OCI-LY7 (cell line): Measurements from ENCODE around the gene WNT11.

Source experiments
- EZH2phosphoT487 ChIP-seq: fragments of 200-600 bp; sonication (generic); IDR thresholded peaks from 2 replicates; pipeline ENCODE4 v1.6.1; 2018; ENCODE audit warnings: low read depth, borderline replicate concordance, mild to moderate bottlenecking, mixed run types, antibody characterized with exemption, low read length, moderate library complexity, mixed read lengths
- TF ChIP-seq, protein P1 (sequence below): fragments of 200-600 bp; sonication (generic); conservative IDR thresholded peaks from 2 replicates; pipeline ENCODE4 v1.5.1; 2014; ENCODE audit warnings: mild to moderate bottlenecking, antibody characterized with exemption, low read length, moderate library complexity, mixed read lengths

DNA sequence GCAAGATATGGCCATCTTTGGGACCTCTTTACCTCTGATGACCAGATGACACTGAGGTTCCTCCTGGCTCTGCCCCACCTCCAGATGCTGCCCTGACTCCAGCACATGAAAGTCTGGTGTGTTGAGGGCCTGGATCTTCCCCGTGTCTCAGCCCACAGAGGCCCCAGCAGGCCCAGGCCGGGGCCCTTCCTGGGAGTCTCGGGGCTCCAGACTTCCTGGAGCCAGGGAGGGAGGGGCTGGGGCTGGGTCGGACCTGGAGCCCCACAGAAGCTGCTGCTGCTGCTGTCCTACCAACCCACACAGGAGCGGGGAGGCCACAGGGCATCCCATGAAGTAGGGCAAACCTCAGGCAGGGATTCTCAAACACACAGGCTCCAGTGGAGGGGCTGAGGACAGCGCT is 32.2 kb upstream of the WNT11 start:
- TF ChIP-seq, protein P1, sequence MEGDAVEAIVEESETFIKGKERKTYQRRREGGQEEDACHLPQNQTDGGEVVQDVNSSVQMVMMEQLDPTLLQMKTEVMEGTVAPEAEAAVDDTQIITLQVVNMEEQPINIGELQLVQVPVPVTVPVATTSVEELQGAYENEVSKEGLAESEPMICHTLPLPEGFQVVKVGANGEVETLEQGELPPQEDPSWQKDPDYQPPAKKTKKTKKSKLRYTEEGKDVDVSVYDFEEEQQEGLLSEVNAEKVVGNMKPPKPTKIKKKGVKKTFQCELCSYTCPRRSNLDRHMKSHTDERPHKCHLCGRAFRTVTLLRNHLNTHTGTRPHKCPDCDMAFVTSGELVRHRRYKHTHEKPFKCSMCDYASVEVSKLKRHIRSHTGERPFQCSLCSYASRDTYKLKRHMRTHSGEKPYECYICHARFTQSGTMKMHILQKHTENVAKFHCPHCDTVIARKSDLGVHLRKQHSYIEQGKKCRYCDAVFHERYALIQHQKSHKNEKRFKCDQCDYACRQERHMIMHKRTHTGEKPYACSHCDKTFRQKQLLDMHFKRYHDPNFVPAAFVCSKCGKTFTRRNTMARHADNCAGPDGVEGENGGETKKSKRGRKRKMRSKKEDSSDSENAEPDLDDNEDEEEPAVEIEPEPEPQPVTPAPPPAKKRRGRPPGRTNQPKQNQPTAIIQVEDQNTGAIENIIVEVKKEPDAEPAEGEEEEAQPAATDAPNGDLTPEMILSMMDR = no peak
- TF ChIP-seq EZH2phosphoT487 = no peak
